Activated CD4-positive, CD25-positive, alpha-beta regulatory T cell (primary cell): ENCODE results near the gene NUTM2D.
"Not testable (repeated sequence)": the region's sequence is repeated elsewhere in the genome, so short reads cannot be mapped to it uniquely, and the experiment has no call there.

Source experiments
- DNase-seq, 4 experiments: peaks; one replicate each; lab custom pipeline; 2025; lab: John Stamatoyannopoulos, UW

NUTM2D gene

DNA sequence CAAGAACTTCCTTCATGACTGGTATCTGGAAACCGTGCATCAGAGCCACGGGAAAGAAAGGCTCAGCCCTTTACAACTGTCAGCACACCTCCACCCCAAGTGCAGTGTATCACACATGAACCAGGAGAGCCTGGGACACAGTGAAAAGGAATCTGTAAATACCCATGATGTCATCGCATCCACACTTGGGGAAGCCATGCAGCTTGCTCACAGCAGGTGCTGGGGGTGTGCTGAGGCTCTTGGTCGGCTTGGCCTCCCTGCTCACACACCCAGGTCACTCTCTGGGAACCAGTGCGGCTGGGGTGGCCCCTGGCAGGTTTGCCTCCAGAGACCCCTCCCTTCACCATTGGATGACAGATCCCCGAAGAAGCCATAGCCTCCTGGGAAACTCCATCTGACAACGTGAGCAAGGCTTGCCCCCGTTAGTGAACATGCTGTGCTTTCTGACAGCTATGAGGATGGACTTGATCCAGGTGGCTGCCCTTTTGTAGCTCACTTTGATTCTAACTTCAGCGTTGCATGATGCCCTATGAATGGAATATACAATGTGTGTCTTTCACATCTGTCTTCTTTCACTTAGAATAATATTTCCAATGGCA lies 12.1 kb downstream of the NUTM2D start:
- DNase-seq = not testable (repeated sequence)

GRCh38 chr10:87374091-87374490 lies 16.5 kb downstream of the NUTM2D start:
- not testable (repeated sequence) for DNase-seq

- not testable (repeated sequence) for DNase-seq
Observed at GRCh38 chr10:87379115-87379514, 21.6 kb downstream of the NUTM2D start.

DNA sequence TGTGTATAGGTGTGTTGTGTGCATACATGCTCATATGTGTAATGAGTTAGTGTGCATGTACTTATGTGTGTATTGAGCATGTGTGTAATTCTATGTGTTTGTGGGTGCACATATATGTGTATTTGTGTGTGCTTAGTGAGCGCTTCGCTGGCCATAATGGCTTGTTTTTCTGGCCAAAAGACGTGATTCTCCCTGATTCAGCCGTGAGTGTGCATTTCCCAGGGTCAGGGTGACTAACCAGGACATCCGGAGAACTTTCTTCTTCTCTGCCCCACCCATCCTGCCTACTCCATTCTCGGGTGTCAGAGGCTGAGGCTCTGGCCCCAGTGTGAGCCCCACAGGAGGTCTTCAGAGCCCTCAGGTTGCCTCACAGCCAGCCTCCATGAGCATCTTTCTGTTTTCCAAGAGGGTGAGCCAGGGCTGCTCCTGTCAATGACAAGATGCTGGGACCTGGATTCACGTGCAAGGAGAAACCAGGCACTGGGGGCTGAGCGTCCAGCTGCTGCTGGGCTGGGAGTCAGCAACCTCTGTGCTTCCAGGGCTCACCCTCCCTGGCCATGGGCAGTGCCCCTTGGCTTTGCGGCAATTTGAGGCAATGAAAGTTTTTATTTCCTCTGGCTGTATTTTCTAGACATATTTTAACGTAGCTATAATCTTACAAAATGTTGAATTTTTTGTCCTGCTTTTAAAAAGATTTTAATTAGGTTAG lies 25.8 kb downstream of the NUTM2D start:
- DNase-seq = not testable (repeated sequence)

GRCh38 chr10:87384283-87384682 lies 26.7 kb downstream of the NUTM2D start:
- not testable (repeated sequence) for DNase-seq

- DNase-seq = not testable (repeated sequence)
Observed at GRCh38 chr10:87385762-87386360, 28.3 kb downstream of the NUTM2D start.

DNA sequence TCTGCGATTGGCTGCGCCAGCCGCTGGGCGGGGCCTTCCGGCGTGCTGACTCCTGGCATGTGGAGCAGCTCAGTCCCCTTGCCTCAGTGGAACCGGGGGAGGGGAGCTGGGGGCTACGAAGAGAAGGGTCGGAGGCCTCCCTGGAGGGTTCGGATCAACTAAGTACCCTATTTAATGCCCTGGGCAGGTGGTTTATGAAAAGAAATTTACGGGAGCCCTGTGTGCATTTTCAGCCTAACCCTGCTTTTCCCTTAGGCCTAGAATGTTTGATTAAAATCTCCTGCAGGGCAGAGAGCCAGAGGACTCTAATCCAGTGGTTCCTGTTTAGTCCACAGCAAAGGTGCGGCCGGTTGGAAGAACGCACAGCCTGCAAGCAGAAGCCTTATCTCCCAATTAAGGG lies 33.8 kb downstream of the NUTM2D start:
- DNase-seq = not testable (repeated sequence)

GRCh38 chr10:87396206-87396605 lies 38.7 kb downstream of the NUTM2D start:
- not testable (repeated sequence) for DNase-seq

DNA sequence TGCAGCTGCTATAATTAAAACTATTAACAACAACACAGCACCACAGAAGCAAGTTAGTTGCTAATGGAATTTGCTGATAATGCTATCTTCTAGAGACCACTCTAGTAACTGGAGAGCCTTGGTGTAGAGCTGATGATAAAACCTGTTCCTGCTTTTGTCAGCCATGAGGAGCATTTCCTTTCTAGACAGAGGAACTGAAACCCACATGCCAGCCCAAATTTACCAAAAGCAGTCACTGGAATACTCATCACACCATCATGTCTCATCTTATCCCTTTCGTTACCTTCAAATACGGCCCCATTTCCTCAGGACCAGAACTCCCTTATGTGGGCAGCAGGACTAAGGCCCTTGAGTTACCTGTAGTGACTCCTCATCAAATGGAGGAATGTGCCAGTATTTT lies 40.9 kb downstream of the NUTM2D start:
- DNase-seq = not testable (repeated sequence)

DNA sequence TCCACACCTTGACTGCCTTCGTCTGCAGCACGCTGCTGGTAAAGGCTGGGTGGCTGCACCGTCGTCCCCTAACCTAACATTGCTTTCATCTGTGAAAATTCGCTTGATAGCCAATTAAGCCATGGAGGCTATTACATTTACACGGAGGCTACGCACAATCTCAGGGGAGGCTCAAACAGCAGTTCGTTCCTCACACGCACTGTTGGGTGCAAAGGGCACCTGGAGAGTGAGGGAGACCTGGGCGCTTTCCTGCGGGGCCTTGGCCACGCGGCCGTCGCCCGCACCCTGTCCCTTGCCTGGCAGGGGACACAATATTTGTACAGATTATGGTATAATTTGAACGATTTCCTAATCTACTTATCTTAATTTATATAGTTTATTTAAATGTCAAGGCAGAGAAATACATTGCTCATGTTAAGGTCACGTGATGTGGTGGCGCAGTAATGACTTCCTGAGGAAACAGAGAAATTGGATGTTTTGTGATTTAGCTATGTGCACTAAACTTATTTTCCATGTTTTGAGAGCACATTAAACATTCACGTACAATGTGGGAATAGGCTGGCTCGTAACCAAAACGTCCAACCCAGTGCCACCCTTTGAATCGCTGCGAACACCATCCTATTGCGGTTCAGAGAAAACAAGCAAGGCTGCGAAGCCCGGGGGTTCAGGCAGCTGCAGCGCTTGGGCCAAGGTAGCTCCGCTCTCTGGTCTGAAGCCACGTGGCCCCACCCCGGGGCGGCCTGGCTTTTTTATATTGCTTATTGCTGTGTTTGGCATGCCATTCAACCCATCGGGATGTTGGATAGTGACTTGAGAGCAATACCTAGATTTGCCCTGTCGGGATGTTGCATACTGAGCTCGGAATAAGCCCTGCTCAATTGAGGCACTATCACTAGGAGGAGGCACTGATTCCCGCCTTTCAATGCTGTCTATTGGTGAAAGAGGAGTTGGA lies 50.2 kb downstream of the NUTM2D start:
- DNase-seq = not testable (repeated sequence)

DNA sequence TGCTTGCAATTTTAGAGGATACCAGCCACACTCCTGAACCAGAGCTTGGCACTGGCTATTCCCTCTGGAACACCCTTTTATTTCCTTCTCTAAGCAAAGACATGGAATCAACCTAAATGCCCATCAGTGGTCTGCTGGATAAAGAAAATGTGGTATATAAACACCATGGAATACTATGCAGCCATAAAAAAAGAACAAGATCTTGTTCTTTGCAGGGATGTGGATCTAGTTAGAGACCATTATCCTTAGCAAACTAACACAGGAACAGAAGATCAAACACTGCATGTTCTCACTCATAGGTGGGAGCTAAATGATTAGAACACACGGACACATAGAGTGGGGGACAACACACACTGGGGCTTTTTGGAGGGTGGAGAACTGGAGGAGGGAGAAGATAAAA lies 56.4 kb downstream of the NUTM2D start:
- not testable (repeated sequence) for DNase-seq
